Endometrium (tissue), 2 donors: ENCODE results near the gene WDR76.
"Not testable (repeated sequence)": the region's sequence is repeated elsewhere in the genome, so short reads cannot be mapped to it uniquely, and the experiment has no call there.

ENCODE experiments used
- FAIRE-seq: peaks from 2 replicates; lab custom pipeline; 2012; peaks lifted over from hg19 to GRCh38; lab: Jason Lieb, UNC
- donor health status: control.
- donor health status: control.

Gene WDR76

DNA sequence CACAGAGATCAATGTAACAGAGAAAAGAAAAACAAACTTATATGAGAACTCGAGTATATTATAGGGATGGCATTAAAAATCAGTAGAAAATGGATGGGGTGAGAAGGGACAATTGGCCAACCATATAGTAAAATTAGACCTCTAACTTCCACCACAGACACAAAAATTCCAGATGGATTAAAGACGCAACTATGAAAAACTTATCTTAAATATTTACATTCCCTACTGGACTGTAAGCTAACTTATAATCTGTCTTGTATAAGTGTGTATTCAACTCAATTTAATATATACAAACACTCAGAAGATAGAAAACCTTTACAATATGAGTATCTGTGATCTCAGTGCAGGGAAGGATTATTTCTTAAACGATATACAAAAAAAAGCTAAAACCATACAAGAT lies 5.3 kb upstream of the WDR76 start:
- no peak for FAIRE-seq

DNA sequence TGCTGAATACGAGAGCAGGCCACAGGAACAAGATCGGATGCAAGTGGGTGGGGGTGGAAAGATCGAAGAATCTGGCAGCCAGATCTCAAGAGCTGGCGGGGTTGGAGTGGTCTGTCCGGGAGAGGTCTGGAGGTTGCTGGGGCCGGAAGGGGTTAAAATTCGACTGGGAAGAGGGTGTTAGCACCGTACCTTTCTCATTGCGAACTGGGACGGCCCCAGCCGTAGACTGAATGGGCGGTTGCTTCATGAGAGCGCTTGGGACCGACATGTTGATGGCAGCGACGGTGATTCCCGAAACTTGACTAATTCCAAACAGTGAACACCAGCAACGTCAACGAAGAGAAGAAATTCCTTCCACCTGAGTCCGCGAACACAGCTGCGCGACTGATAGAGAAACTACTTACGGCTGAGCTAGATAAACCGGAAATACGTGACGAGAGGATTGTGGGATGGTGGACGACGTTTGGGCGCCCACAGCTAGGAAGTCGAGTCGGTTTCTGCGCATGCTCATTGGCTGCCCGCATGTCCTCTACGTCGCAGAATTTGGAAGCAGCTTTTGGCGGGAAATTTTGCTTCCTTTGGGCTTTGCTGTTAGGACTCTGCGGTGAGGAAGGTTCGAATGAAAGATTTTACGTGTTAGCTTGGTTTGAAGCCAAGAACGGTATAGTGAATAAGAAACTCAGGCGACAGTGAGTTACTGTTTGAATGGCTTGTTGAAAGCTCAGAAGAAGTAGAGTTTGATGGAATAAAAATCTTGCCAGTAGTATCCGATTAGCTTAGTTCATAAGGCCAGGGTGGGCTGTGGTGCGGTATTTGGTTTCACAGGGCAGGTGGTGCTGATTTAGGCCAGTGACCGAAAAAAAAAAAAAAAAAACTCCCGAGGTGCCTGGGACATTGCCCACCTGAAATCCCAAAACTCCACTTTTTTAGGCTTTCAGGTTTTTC lies 2.2 kb upstream of the WDR76 start, which contains the start of gene MFAP1:
TSS of gene MFAP1 (minus strand) at position 389 of the 945 bp plus-strand sequence. CDS start at position 268, 121 bp downstream.
- peak; percentile 84 for FAIRE-seq

DNA sequence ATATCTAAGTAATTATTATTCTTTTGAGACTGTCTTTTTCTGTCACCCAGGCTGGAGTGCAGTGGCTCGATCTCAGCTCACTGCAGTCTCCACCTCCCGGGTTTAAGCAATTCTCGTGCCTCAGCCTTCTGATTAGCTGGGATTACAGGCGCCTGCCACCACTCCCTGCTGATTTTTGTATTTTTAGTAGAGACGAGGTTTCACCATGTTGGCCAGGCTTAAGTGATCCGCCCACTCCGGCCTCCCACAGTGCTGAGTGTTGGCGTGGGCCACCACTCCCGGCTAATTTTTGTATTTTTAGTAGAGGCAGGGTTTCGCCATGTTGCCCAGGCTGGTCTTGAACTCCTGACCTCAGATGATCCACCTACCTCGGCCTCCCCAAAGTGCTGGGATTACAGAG lies 1.5 kb upstream of the WDR76 start:
- FAIRE-seq: not testable (repeated sequence)

DNA sequence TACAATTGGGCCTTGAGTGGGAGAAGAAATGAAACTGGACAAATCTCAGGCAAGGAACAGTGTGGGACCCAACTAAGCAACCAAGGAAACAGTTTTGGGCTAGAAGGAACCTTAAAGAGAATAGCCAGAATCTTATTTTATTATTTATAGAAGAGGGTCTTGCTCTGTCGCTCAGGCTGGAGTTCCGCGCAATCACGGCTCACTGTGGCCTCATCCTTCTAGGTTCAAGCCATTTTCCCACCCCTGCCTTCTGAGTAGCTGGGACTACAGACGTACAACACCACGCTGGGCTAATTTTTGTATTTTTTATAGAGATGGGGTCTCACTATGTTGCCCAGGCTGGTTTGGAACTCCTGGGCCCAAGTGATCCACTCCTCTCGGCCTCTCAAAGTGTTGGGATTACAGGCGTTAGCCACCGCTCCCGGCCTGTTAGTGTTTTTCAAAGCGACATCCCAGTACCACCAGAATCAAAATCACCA lies 734 bp upstream of the WDR76 start:
- no peak for FAIRE-seq

DNA sequence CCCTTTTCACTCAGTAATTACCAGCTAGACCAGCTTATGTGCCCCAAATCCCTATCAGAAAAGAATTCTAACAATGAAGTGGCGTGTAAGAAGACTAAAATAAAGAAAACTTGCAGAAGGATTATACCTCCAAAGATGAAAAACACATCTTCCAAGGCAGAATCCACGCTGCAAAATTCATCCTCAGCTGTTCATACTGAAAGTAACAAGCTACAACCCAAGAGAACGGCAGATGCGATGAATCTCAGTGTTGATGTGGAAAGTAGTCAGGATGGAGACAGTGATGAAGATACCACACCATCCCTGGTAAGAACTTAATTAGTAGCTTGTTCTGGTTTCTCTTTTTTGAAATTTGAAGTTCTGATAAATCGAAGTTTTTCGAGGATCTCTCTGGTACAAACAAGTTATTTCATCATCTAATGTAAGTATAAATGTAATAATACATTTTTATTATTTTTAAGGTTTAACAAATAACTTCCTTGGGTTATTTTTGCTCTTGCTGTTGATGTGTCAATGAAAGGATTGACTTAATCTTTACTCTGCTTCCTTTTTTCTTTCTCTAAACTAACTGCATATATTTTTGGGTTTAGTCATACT lies 1.4 kb downstream of the WDR76 start:
- FAIRE-seq: no peak

DNA sequence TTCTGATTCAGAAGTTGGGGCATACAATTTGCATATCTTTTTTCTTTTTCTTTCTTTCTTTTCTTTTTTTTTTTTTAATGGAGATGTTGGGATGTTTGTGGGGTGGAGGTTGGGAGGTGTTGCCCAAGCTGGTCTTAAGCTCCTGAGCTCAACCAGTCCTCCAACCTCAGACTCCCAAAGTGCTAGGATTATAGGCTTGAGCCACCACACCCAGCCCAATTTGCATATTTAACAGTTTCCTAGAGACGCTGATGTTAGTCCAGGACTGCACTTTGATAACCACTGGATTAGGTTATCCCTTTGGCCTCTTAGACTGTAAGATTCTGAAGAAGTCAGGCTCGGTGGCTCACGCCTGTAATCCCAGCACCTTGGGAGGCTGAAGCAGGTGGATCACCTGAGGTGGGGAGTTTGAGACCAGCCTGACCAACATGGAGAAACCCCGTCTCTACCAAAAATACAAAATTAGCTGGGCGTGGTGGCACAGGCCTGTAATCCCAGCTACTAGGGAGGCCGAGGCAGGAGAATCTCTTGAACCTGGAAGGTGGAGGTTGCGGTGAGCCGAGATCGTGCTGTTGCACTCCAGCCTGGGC lies 3.2 kb downstream of the WDR76 start:
- FAIRE-seq: not testable (repeated sequence)

DNA sequence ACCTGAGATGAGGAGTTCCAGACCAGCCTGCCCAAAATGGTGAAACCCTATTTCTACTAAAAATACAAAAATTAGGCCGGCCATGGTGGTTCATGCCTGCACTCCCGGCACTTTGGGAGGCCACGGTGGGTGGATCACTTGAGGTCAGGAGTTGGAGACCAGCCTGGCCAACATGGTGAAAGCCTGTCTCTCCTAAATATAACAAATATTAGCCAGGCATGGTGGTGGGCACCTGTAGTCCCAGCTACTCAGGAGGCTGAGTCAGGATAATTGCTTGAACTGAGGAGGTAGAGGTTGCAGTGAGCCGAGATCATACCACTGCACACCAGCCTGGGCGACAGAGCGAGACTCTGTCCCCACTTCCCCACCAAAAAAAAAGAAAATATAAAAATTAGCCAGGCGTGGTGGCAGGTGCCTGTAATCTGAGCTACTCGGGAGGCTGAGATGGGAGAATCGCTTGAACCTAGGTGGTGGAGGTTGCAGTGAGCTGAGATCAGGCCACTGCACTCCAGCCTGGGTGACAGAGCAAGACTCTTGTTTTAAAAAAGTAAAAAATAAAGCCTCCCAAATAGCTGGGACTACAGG lies 4.0 kb downstream of the WDR76 start:
- not testable (repeated sequence) for FAIRE-seq

DNA sequence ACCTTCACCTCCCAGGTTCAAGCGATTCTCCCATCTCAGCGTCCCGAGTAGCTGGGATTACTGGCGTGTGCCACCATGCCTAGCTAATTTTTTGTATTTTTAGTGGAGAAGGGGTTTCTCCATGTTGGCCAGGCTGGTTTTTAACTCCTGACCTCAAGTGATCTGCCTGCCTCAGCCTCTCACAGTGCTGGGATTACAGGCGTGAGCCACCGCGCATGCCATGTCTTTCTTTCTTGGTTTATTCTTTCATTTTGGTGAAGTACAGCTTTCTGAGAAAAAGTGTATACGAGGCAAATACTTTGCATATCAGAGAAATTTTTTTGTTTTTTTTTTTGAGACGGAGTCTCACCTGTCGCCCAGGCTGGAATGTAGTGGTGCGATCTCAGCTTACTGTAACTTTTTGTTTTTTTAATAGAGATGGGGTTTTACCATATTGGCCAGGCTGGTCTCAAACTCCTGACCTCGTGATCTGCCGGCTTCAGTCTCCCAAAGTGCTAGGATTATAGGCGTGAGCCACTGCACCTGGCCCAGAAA lies 4.8 kb downstream of the WDR76 start:
- FAIRE-seq: not testable (repeated sequence)

DNA sequence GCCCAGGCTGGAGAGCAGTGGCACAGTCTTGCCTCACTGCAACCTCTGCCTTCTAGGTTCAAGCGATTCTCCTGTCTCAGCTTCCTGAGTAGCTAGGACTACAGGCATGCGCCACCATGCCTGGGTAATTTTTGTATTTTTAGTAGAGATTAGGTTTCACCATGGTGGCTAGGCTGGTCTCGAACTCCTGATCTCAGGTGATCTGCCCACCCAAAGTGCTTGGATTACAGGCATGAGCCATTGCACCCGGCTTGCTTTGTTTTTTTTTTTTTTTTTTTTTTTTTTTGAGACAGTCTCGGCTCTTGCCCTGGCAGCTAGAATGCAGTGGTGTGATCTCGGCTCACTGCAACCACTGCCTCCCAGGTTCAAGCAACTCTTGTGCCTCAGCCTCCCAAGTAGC lies 5.7 kb downstream of the WDR76 start:
- FAIRE-seq: not testable (repeated sequence)

DNA sequence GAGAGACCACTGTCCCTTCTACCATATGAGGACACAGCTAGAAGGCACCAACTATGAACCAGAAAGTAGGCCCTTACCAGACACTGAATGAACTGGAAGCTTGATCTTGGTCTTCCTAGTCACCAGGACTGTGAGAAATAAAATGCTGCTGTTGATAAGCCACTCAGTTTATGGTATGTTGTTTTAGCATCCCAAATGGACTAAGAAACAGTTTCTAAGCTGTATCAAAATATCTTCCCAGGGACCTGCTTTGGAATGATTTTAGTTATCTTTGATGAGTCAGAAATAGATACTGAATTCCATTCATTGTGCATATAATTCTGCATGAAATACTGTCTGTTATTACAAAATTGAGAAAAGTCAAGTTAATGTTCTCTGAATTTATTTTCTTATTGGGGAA lies 18.6 kb downstream of the WDR76 start:
- no peak for FAIRE-seq

DNA sequence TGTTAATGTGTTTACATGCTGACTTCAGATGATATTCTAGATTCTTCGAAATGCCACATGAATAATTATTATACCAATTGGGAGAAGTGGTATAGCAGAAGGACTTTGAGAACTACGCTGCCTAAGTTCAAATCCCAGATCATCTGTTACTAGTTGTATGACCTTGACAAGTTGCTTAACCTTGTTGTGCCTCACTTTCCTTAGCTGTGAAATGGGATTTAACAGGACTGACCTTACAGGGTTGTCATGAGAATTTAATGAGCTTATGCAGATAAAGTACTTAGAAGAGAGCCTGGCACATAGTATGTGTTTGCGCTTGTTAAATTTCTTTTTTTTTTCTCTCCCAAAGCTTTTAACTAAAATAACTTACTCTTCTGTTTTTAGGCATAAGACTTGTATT lies 24.4 kb downstream of the WDR76 start:
- FAIRE-seq: no peak

DNA sequence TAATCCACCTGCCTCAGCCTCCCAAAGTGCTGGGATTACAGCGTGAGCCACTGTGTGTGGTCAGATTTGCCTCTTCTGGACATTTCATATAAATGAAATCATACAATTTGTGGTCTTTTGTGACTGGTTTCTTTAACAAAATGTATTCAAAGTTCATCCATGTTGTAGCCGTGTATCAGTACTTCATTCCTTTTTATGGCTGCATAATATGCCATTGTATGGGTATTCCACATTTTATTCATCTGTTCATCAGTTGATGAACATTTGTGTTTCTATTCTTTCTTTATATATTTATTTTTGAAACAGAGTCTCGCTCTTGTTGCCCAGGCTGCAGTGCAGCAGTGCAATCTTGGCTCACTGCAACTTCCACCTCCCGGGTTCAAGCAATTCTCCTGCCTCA lies 25.8 kb downstream of the WDR76 start:
- no peak for FAIRE-seq

DNA sequence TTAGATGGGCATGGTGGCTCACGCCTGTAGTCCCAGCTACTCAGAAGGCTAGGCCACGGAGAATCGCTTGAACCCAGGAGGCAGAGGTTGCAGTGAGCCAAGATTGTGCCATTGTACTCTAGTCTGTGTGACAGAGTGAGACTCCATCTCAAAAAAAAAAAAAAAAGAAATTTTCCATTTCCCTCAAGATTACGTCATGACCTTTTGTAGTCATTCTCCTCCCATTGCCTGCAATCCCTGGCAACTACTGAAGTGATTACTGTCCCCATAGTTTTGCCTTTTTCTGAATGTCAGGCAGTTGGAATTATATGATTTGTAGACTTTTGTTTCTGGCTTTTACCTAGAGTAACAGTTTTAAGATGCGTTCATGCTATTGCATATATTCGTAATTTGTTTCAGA lies 28.0 kb downstream of the WDR76 start:
- no peak for FAIRE-seq

DNA sequence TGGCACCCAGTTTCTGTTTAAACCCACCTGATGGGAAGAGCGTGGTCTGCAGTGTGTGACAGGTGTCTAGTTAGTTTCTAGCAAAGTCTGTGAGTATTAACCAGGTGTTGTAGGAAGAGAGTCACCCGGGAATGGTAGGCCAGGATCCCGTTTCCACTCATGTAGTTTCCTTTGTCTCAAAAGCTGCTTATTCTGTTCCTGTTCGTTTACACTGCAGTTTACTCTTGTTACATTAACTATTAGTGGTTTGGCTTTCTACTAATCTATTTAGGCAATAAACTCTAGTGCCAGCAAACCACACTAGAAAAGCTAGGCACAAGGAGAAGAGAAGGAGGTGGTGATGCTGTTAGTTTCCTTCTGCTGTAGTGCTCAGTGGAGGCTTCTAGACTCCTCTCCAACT lies 32.7 kb downstream of the WDR76 start:
- FAIRE-seq: no peak

DNA sequence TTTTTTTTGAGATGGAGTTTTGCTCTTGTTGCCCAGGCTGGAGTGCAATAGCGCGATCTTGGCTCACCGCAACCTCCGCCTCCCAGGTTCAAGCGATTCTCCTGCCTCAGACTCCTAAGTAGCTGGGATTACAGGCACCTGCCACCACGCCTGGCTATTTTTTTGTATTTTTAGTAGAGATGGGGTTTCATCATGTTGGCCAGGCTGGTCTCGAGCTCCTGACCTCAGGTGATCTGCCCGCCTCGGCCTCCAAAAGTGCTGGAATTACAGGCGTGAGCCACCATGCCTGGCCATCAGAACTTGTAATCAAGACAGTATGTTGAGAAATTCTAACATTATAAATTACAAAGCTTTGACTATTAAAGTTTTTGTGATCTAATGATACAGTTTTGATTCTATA lies 39.8 kb downstream of the WDR76 start:
- FAIRE-seq: not testable (repeated sequence)

DNA sequence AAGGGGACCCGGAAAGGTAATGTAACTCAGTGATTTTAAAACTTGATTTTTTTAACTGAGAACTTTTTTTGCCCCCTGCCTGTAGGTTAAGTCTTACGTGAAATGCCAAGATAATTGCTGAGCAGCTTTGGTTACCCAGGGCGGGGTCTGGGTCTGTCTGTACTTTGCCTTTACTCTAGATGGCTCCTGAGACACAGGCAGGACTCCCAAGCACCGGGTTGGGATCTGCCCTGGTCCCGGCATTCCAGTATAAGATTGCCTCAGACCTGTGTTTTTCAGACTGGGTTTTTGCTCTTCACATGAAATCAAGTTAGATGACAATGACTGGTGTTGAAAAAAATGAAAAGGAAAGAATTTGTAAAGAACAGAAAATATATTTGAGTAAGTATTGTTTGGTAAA lies 40.3 kb downstream of the WDR76 start:
- FAIRE-seq: no peak

DNA sequence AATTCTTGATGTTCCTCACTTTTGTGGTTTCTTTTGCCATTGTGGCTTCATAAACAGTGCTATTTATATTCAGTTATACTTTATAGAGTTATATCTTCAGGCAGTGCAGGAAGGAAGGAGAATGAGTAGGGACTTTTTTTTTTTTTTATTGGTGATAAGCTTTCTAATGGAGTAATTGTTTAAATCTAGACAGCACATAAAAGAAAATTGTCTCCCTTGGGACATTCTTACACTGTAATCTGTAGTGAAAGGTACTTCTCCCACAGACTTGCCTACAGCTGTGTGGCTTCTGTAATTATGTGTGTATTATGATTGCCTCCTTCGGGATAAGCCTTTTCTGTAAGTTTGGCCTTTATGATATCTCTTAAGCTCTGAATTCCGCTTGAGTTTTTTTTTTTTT lies 41.6 kb downstream of the WDR76 start:
- FAIRE-seq: no peak

DNA sequence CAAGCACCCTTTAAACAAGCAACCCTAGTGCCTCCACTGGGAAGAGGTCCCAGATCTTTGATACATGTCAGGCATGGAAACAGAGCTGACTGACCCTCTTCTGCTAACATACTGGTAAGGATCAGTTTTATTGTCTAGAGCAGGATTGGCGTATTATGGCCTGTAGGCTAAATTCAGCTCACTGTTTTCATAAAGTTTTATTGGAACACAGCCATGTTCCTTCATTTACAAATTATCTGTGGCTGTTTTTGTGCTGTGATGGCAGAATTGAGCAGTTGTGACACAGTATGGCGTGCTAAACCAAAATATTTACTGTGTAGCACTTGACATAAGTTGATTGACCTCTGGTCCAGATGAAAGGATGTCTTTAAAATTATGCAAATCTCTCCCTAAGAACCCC lies 45.0 kb downstream of the WDR76 start:
- no peak for FAIRE-seq

DNA sequence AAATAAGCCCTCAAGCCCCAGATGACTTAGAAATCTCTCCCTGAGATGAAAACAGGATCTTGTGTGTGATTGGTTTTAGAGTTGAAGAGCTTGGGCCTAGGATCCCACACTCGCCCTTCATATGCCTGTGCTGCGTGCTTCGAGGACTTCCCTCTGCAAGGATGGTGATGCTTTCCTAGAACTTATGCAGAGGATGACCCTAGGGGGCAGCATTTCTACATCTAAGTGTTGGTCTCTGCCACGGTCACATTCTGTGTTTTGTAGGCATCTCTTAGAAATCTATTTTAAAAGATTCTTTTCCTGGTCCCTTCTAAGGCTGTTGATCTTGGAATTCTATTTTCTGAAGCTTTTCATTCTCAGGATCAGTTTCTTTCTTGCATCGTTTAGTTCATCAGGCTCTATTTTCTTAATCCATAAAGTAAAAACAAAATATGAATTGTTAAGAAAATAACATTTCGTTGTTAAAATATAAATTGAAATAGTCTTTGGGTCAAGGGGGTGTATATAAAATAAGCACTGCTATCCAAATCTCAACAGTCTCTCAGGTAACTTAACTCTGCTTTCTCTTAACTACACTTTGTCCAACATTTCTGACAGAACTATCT lies 45.7 kb downstream of the WDR76 start:
- no peak for FAIRE-seq

DNA sequence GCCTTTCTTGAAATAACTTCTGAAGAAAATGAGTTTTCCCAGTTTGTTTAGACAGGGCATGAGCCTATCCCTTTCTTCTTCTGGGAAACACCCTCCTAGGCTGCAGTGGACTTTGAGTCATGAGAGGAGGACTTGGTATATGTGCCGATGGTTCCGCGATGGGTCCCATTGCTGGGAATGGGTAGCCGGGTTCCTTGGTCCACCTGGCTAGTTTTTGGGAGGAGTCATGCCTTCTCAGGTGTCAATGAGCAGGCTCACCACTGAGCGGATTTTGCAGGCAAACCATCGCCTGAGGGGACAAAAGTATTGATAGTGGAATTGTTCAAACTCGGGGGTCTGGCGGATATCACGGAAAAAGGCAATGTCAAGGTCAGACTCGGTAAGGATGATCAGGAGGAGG lies 46.8 kb downstream of the WDR76 start:
- FAIRE-seq: no peak

DNA sequence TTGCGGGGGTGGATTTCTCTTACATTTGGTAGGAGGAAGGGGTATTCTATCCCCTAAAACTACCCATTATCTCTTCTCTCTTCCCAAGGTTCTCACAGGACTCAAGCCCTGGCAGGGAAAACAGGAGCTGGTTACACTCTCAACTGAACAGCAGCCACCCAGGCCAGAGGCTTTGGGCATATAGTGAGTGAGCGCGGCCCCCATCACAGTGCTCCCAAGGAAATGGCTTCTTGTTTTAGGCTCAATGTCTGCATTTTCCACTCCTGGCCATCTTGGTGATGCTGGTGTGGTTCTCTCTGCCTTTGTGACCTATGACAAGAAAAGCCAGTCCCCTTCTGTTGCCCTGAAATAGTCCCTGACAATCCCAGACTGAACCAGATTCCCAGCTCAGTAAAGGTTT lies 50.1 kb downstream of the WDR76 start:
- FAIRE-seq: no peak

DNA sequence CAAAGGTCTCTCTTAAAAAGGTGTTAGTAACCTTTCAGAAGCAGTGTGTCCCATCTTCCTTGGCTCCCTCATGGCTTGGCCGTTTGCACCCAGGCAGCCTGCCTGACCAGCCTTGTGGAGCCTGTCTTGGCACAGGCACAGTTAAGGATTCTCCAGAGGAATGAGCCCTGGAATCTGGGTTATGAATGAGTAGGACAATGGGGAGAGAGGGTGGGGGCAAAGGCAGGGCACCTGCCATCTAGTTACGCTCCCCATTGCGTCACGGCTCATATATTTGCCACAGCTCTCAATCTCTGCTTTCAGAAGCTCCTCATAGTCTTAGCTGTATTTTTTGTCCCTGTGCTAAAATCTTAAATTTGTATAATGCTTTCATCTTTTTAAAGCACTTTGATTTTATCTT lies 50.6 kb downstream of the WDR76 start:
- FAIRE-seq: no peak
